ENCODE measurements around the gene BABAM2. TPM values are rescaled to one million over a fixed set of nuclear protein-coding genes. Genes with fewer than 3 reads are reported as not detected.
"Not testable (repeated sequence)": the region's sequence is repeated elsewhere in the genome, so short reads cannot be mapped to it uniquely, and the experiment has no call there.

The BABAM2 gene
- total and polyA plus RNA-seq, 5 donors: 45.2 to 65.2 (median 64.0) TPM

- no peaks in the 10 kb centered on the region for H3K9me3 ChIP-seq (ENCODE audit: control insufficient read depth, low read length)
- no peaks in the 10 kb centered on the region for H3K27me3 ChIP-seq (ENCODE audit: control insufficient read depth, insufficient read depth)
- H3K27ac ChIP-seq (ENCODE audit: low read length): no peak overlapping the region
- H3K4me3 ChIP-seq (ENCODE audit: low read length): no peak overlapping the region
- peaks cover 1% of the 10 kb centered on the region for H3K4me1 ChIP-seq (ENCODE audit: control insufficient read depth, insufficient read depth, low read length)
- DNase-seq (no peak), ATAC-seq (no peak)
- WGBS: 92% methylated on average over 3 of the region's 3 CpGs
- intact Hi-C loops (cut with DNase I): no loop called here
Measured at GRCh38 chr2:27856956-27857355, 33.6 kb upstream of the BABAM2 start.

DNA sequence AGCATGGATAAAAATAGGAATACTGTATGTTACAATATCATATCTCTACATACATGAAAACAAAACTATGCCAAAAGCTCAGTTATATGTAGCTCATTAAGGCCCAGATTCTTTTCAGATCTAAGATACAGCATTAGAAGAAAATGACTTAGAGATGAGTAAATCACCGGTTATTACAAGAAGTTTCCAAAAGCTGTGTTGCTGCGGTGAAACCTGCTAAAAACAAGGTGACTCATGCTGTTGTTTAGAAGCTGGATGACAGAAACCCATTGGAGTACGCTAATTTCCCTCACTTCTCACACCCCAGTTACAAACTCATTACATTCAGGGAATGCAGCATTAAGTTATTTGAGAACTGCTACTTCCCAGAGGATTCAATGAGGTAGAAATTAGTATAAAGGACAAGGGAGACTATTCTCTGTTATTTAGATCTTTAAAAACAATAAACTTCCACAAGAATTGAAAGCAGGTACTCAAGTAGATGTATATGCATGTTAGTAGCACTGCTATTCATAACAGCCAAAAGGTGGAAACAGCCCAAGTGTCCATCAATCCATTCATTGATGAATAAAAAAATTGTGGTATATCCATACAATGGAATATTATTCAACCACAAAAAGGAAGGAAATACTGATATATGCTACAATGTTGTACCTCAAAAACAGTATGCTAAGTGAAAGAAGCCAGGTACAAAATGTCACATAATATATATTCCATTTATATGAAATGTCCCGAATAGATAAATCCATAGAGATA is 32.9 kb upstream of the BABAM2 start:
- Histone ChIP-seq H3K9me3 (ENCODE audit: control insufficient read depth, low read length) (no peaks in the 10 kb centered on the region), H3K27ac (ENCODE audit: low read length) (no peak overlapping the region), H3K27me3 (ENCODE audit: control insufficient read depth, insufficient read depth) (no peaks in the 10 kb centered on the region), H3K4me1 (ENCODE audit: control insufficient read depth, insufficient read depth, low read length) (peaks cover 1% of the 10 kb centered on the region), H3K4me3 (ENCODE audit: low read length) (no peak overlapping the region)
- intact Hi-C loops (cut with DNase I): no loop called here
- no peak for ATAC-seq
- DNase-seq: no peak
- 97% methylated on average over 4 of the region's 4 CpGs for WGBS

- Histone ChIP-seq H3K27ac (ENCODE audit: low read length) (no peak overlapping the region), H3K9me3 (ENCODE audit: control insufficient read depth, low read length) (no peaks in the 10 kb centered on the region), H3K4me1 (ENCODE audit: control insufficient read depth, insufficient read depth, low read length) (no peaks in the 10 kb centered on the region), H3K4me3 (ENCODE audit: low read length) (no peak overlapping the region), H3K27me3 (ENCODE audit: control insufficient read depth, insufficient read depth) (no peaks in the 10 kb centered on the region)
- DNase-seq: no peak
- no peak for ATAC-seq
- intact Hi-C loops (cut with DNase I): no loop called here
Measured at GRCh38 chr2:27860111-27860510, 30.4 kb upstream of the BABAM2 start.

- Histone ChIP-seq H3K4me3 (ENCODE audit: low read length) (no peak overlapping the region), H3K27me3 (ENCODE audit: control insufficient read depth, insufficient read depth) (no peaks in the 10 kb centered on the region), H3K9me3 (ENCODE audit: control insufficient read depth, low read length) (no peaks in the 10 kb centered on the region), H3K27ac (ENCODE audit: low read length) (no peak overlapping the region), H3K4me1 (ENCODE audit: control insufficient read depth, insufficient read depth, low read length) (no peaks in the 10 kb centered on the region)
- ATAC-seq (no peak), DNase-seq (no peak)
- intact Hi-C loops (cut with DNase I): no loop called here
- WGBS: 72% methylated on average over 1 of the region's 1 CpG
Measured at GRCh38 chr2:27863146-27863545, 27.4 kb upstream of the BABAM2 start.

- H3K27ac ChIP-seq (ENCODE audit: low read length); intact Hi-C loops (cut with DNase I); ATAC-seq; H3K4me1 ChIP-seq (ENCODE audit: control insufficient read depth, insufficient read depth, low read length); H3K4me3 ChIP-seq (ENCODE audit: low read length); H3K27me3 ChIP-seq (ENCODE audit: control insufficient read depth, insufficient read depth); H3K9me3 ChIP-seq (ENCODE audit: control insufficient read depth, low read length); DNase-seq: not testable (repeated sequence)
- 95% methylated on average over 5 of the region's 5 CpGs for WGBS
Measured at GRCh38 chr2:27863955-27864354, 26.6 kb upstream of the BABAM2 start.

- Histone ChIP-seq H3K4me1 (ENCODE audit: control insufficient read depth, insufficient read depth, low read length) (no peaks in the 10 kb centered on the region), H3K4me3 (ENCODE audit: low read length) (no peak overlapping the region), H3K27me3 (ENCODE audit: control insufficient read depth, insufficient read depth) (no peaks in the 10 kb centered on the region), H3K27ac (ENCODE audit: low read length) (no peak overlapping the region), H3K9me3 (ENCODE audit: control insufficient read depth, low read length) (no peaks in the 10 kb centered on the region)
- intact Hi-C loops (cut with DNase I): no loop called here
- no peak for DNase-seq
- ATAC-seq: no peak
- 62% methylated on average over 1 of the region's 1 CpG for WGBS
Measured at GRCh38 chr2:27866237-27866636, 24.3 kb upstream of the BABAM2 start.

- DNase-seq (no peak), ATAC-seq (no peak)
- no peaks in the 10 kb centered on the region for H3K4me1 ChIP-seq (ENCODE audit: control insufficient read depth, insufficient read depth, low read length)
- no peak overlapping the region for H3K4me3 ChIP-seq (ENCODE audit: low read length)
- H3K27me3 ChIP-seq (ENCODE audit: control insufficient read depth, insufficient read depth): no peaks in the 10 kb centered on the region
- 85% methylated on average over 6 of the region's 6 CpGs for WGBS
- intact Hi-C loops (cut with DNase I): no loop called here
- no peaks in the 10 kb centered on the region for H3K9me3 ChIP-seq (ENCODE audit: control insufficient read depth, low read length)
- H3K27ac ChIP-seq (ENCODE audit: low read length): no peak overlapping the region
Measured at GRCh38 chr2:27869763-27870162, 20.8 kb upstream of the BABAM2 start.

DNA sequence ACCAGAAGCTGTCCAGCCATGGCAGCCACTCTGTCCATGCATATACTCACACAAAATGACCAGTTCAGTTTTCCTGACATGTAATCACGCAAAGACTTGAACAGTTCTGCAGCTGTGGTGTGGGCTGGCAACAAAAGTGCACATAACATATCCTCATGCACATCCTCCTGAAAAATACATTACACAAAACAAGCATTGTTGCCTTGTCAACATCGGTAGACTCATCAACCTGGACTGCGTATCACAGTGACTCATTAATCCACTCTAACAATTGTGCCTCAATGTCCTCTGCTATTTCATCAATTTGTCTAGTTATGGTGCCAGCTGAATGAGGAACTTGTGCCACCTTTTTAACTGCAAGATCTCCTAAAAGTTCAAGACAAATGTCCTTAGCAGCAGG is 19.8 kb upstream of the BABAM2 start:
- Histone ChIP-seq H3K27ac (ENCODE audit: low read length) (no peak overlapping the region), H3K4me1 (ENCODE audit: control insufficient read depth, insufficient read depth, low read length) (no peaks in the 10 kb centered on the region), H3K27me3 (ENCODE audit: control insufficient read depth, insufficient read depth) (no peaks in the 10 kb centered on the region), H3K4me3 (ENCODE audit: low read length) (no peak overlapping the region), H3K9me3 (ENCODE audit: control insufficient read depth, low read length) (no peaks in the 10 kb centered on the region)
- WGBS: 95% methylated on average over 3 of the region's 3 CpGs
- ATAC-seq: no peak
- intact Hi-C loops (cut with DNase I): no loop called here
- no peak for DNase-seq

DNA sequence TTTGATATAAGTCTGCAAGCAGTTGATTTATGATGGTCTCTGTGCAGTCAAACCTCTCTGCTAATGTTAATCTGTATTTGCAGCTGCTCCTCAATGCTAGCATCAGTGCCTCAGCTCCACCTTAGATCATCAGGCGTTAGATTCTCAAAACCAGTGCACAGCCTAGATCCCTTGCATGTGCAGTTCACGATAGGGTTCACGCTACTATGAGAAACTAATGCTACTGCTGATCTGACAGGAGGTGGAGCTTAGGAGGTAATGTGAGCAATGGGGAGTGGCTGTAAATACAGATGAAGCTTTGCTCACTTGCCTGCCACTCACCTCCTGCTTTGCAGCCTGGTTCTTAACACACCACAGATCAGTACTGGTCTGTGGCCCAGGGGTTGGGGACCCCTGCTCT is 18.7 kb upstream of the BABAM2 start:
- intact Hi-C loops (cut with DNase I): no loop called here
- no peak overlapping the region for H3K27ac ChIP-seq (ENCODE audit: low read length)
- no peaks in the 10 kb centered on the region for H3K27me3 ChIP-seq (ENCODE audit: control insufficient read depth, insufficient read depth)
- H3K4me3 ChIP-seq (ENCODE audit: low read length): no peak overlapping the region
- DNase-seq (no peak), ATAC-seq (no peak)
- 90% methylated on average over 3 of the region's 3 CpGs for WGBS
- no peaks in the 10 kb centered on the region for H3K9me3 ChIP-seq (ENCODE audit: control insufficient read depth, low read length)
- H3K4me1 ChIP-seq (ENCODE audit: control insufficient read depth, insufficient read depth, low read length): no peaks in the 10 kb centered on the region

GRCh38 chr2:27873091-27873490 is 17.4 kb upstream of the BABAM2 start:
- H3K4me3 ChIP-seq (ENCODE audit: low read length): no peak overlapping the region
- H3K9me3 ChIP-seq (ENCODE audit: control insufficient read depth, low read length): no peaks in the 10 kb centered on the region
- DNase-seq: no peak
- no peaks in the 10 kb centered on the region for H3K4me1 ChIP-seq (ENCODE audit: control insufficient read depth, insufficient read depth, low read length)
- H3K27me3 ChIP-seq (ENCODE audit: control insufficient read depth, insufficient read depth): no peaks in the 10 kb centered on the region
- intact Hi-C loops (cut with DNase I): no loop called here
- no peak for ATAC-seq
- WGBS: 75% methylated on average over 1 of the region's 1 CpG
- H3K27ac ChIP-seq (ENCODE audit: low read length): no peak overlapping the region

DNA sequence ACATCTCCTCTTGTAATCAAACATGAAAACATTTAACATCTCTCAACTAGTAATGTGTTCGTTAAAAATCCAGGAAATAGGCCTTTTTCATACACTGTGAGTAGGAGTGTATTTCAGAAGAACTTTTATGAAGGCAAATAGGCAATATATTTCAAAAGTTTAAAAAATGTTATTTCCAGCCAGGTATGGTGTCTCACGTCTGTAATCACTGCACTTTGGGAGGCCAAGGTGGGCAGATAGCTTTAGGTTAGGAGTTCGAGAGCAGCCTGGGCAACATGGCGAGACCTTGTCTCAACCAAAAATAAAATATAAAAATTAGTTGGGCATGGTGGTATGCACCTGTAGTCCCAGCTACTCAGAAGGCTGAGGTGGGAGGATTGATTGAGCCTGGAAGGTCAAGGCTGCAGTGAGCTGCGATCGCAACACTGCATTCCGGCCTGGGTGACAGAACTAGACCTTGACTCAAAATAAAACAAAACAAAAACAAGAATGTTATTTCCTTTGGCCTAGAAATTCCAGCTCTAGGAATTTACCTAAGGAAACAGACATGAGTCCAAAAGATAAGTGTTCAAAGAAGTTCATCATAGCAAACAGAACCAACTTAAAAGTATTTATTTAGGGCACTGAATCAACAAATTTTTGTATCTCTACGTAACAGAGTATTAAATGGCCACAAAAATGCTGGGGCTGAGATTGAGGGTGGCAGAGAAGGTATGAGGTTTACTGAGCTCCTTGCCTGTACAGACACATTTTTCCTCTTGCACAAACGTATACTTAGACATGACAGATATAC is 15.2 kb upstream of the BABAM2 start:
- Histone ChIP-seq H3K9me3 (ENCODE audit: control insufficient read depth, low read length) (no peaks in the 10 kb centered on the region), H3K27me3 (ENCODE audit: control insufficient read depth, insufficient read depth) (no peaks in the 10 kb centered on the region), H3K4me3 (ENCODE audit: low read length) (no peak overlapping the region), H3K27ac (ENCODE audit: low read length) (no peak overlapping the region), H3K4me1 (ENCODE audit: control insufficient read depth, insufficient read depth, low read length) (no peaks in the 10 kb centered on the region)
- intact Hi-C loops (cut with DNase I): no loop called here
- ATAC-seq (no peak), DNase-seq (no peak)
- 77% methylated on average over 9 of the region's 9 CpGs for WGBS

All from right cardiac atrium (tissue), 5 donors.